ENCODE measurements around the gene PKD2L1. TPM values are rescaled to one million over a fixed set of nuclear protein-coding genes. Genes with fewer than 3 reads are reported as not detected.

Gene PKD2L1
- total RNA-seq, 2 donors from 2014 or later: 0.80 TPM; not detected in 1

- H3K36me3 Mint-ChIP-seq (ENCODE audit: low read depth): peaks cover 2% of the 10 kb centered on the region
- peaks cover 20% of the 10 kb centered on the region for H3K4me1 Mint-ChIP-seq
- DNase-seq: no peak
- no peak for ATAC-seq
- H3K4me3 Mint-ChIP-seq: peak overlapping the region; percentile 90
- peaks cover 26% of the 10 kb centered on the region for H3K27me3 Mint-ChIP-seq
- no peak overlapping the region for H3K27ac Mint-ChIP-seq
- H3K9me3 ChIP-seq (ENCODE audit: control insufficient read depth, low read length, poor library complexity, severe bottlenecking): no peaks in the 10 kb centered on the region
Observed at GRCh38 chr10:100348389-100348927, 18.4 kb upstream of the PKD2L1 start.

- H3K9me3 ChIP-seq (ENCODE audit: control insufficient read depth, low read length, poor library complexity, severe bottlenecking): no peaks in the 10 kb centered on the region
- Mint-ChIP-seq H3K4me3 (peak overlapping the region; percentile 90), H3K27ac (no peak overlapping the region), H3K36me3 (ENCODE audit: low read depth) (peaks cover 2% of the 10 kb centered on the region), H3K4me1 (peaks cover 22% of the 10 kb centered on the region), H3K27me3 (peaks cover 26% of the 10 kb centered on the region)
- no peak for ATAC-seq
- DNase-seq: no peak
Observed at GRCh38 chr10:100347568-100348195, 17.7 kb upstream of the PKD2L1 start.

GRCh38 chr10:100346765-100347567, 16.9 kb upstream of the PKD2L1 start, which contains the start of gene SCD:
SCD (plus strand) TSS chr10:100347233; CDS start chr10:100347505, 272 bp downstream.
- Mint-ChIP-seq H3K27ac (no peak within 1 kb of the TSS), H3K27me3 (peaks cover 20% of the 10 kb centered on the region), H3K36me3 (ENCODE audit: low read depth) (no peaks in the 10 kb centered on the region), H3K4me1 (peaks cover 22% of the 10 kb centered on the region), H3K4me3 (peak within 1 kb of the TSS; percentile 90)
- DNase-seq (peak; percentile 44 to 66 (median 47)), ATAC-seq (peak; percentile 91)
- H3K9me3 ChIP-seq (ENCODE audit: control insufficient read depth, low read length, poor library complexity, severe bottlenecking): no peaks in the 10 kb centered on the region

- H3K9me3 ChIP-seq (ENCODE audit: control insufficient read depth, low read length, poor library complexity, severe bottlenecking): no peaks in the 10 kb centered on the region
- DNase-seq: peak; percentile 16 to 42 (median 41)
- peak; percentile 66 for ATAC-seq
- Mint-ChIP-seq H3K36me3 (ENCODE audit: low read depth) (no peaks in the 10 kb centered on the region), H3K27ac (no peak overlapping the region), H3K27me3 (peaks cover 20% of the 10 kb centered on the region), H3K4me1 (peaks cover 22% of the 10 kb centered on the region), H3K4me3 (peak overlapping the region; percentile 90)
Observed at GRCh38 chr10:100346351-100346764, 16.3 kb upstream of the PKD2L1 start.

- H3K4me3 Mint-ChIP-seq: peak overlapping the region; percentile 90
- no peaks in the 10 kb centered on the region for H3K9me3 ChIP-seq (ENCODE audit: control insufficient read depth, low read length, poor library complexity, severe bottlenecking)
- ATAC-seq: no peak
- H3K36me3 Mint-ChIP-seq (ENCODE audit: low read depth): no peaks in the 10 kb centered on the region
- H3K27me3 Mint-ChIP-seq: peaks cover 14% of the 10 kb centered on the region
- H3K4me1 Mint-ChIP-seq: peaks cover 16% of the 10 kb centered on the region
- H3K27ac Mint-ChIP-seq: no peak overlapping the region
- no peak for DNase-seq
Observed at GRCh38 chr10:100345570-100346330, 15.7 kb upstream of the PKD2L1 start.

GRCh38 chr10:100344241-100344788, 14.3 kb upstream of the PKD2L1 start:
- ATAC-seq (no peak), DNase-seq (no peak)
- no peak overlapping the region for H3K4me3 Mint-ChIP-seq
- no peak overlapping the region for H3K27ac Mint-ChIP-seq
- H3K4me1 Mint-ChIP-seq: peaks cover 17% of the 10 kb centered on the region
- no peaks in the 10 kb centered on the region for H3K9me3 ChIP-seq (ENCODE audit: control insufficient read depth, low read length, poor library complexity, severe bottlenecking)
- H3K36me3 Mint-ChIP-seq (ENCODE audit: low read depth): no peaks in the 10 kb centered on the region
- peaks cover 9% of the 10 kb centered on the region for H3K27me3 Mint-ChIP-seq

GRCh38 chr10:100342627-100342972, 12.6 kb upstream of the PKD2L1 start:
- Mint-ChIP-seq H3K4me1 (peaks cover 14% of the 10 kb centered on the region), H3K4me3 (no peak overlapping the region), H3K27ac (no peak overlapping the region), H3K36me3 (ENCODE audit: low read depth) (no peaks in the 10 kb centered on the region), H3K27me3 (peaks cover 5% of the 10 kb centered on the region)
- ATAC-seq (no peak), DNase-seq (no peak)
- H3K9me3 ChIP-seq (ENCODE audit: control insufficient read depth, low read length, poor library complexity, severe bottlenecking): no peaks in the 10 kb centered on the region

GRCh38 chr10:100341953-100342626, 12.1 kb upstream of the PKD2L1 start:
- Mint-ChIP-seq H3K27ac (no peak overlapping the region), H3K36me3 (ENCODE audit: low read depth) (no peaks in the 10 kb centered on the region), H3K4me1 (peaks cover 11% of the 10 kb centered on the region), H3K4me3 (no peak overlapping the region), H3K27me3 (peaks cover 5% of the 10 kb centered on the region)
- peak; percentile 26 for ATAC-seq
- no peaks in the 10 kb centered on the region for H3K9me3 ChIP-seq (ENCODE audit: control insufficient read depth, low read length, poor library complexity, severe bottlenecking)
- no peak for DNase-seq

- Mint-ChIP-seq H3K4me1 (peaks cover 9% of the 10 kb centered on the region), H3K27ac (peak overlapping the region; percentile 39), H3K4me3 (no peak overlapping the region), H3K36me3 (ENCODE audit: low read depth) (no peaks in the 10 kb centered on the region), H3K27me3 (peaks cover 5% of the 10 kb centered on the region)
- ATAC-seq (no peak), DNase-seq (no peak)
- H3K9me3 ChIP-seq (ENCODE audit: control insufficient read depth, low read length, poor library complexity, severe bottlenecking): no peaks in the 10 kb centered on the region
Observed at GRCh38 chr10:100340948-100341847, 11.2 kb upstream of the PKD2L1 start.

GRCh38 chr10:100339236-100339635, 9.2 kb upstream of the PKD2L1 start:
- H3K27ac Mint-ChIP-seq: no peak overlapping the region
- ATAC-seq (peak; percentile 32), DNase-seq (no peak)
- H3K9me3 ChIP-seq (ENCODE audit: control insufficient read depth, low read length, poor library complexity, severe bottlenecking): no peaks in the 10 kb centered on the region
- H3K27me3 Mint-ChIP-seq: peaks cover 7% of the 10 kb centered on the region
- H3K4me3 Mint-ChIP-seq: no peak overlapping the region
- peaks cover 4% of the 10 kb centered on the region for H3K4me1 Mint-ChIP-seq
- H3K36me3 Mint-ChIP-seq (ENCODE audit: low read depth): no peaks in the 10 kb centered on the region

- no peaks in the 10 kb centered on the region for H3K9me3 ChIP-seq (ENCODE audit: control insufficient read depth, low read length, poor library complexity, severe bottlenecking)
- peak; percentile 51 to 75 (median 55) for DNase-seq
- Mint-ChIP-seq H3K27ac (no peak overlapping the region), H3K36me3 (ENCODE audit: low read depth) (no peaks in the 10 kb centered on the region), H3K4me1 (peaks cover 4% of the 10 kb centered on the region), H3K4me3 (no peak overlapping the region), H3K27me3 (peaks cover 14% of the 10 kb centered on the region)
- ATAC-seq: peak; percentile 93
Observed at GRCh38 chr10:100338434-100339036, 8.5 kb upstream of the PKD2L1 start.

Data from T-helper 17 cell (primary cell).